ENCODE measurements around the gene ZNF662. TPM values are rescaled to one million over a fixed set of nuclear protein-coding genes. Genes with fewer than 3 reads are reported as not detected.
"Not testable (repeated sequence)": the region's sequence is repeated elsewhere in the genome, so short reads cannot be mapped to it uniquely, and the experiment has no call there.

Gene ZNF662
- total RNA-seq, 6 experiments from 2014 or later = 0.21 to 1.4 (median 0.51) TPM; not detected in 1

DNA sequence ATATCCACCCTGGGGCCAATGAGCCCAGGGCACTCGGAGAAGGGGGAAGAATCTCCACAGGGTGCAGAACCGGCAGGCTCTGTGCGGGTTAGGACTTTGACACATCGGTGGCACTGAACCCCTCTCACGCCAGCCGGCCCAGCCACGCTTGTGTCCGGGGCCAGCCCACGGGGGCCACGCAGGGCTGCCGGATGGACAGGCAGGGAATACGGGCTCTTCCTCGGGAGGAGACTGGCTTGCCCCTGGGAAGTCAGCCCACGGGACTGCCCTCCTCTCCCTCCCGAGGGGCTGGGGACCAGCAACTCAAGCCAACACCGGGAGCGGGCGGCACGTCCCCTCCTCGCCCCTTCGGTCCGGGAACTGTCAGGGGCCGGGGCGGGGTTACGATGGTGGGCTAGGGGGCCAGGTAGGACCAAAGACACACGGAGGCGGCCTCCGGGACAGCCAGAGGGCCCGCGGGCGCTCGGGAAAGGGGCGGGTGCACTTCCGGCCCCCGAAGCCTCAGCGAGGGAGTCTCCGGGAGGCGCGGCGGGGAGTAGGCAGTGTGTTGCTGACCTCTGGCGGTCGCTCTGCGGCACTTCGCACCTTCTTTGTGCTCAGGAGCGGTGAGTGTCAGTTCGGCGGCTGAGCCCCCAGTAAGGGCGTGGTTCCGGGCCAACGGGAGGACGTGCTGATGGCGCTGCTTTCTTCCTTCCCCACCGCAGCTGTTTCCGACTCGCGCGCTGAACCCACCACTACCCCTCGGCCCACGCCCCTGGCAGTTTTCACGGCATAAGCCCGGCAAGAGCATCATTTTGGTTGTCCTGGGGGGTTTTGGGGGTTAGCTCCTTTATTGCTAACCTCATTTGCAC lies 25.1 kb upstream of the ZNF662 start:
- H3K4me1 Mint-ChIP-seq (ENCODE audit: low read depth) = peaks cover 15% of the 10 kb centered on the region
- peaks cover 9% of the 10 kb centered on the region for H3K27me3 Mint-ChIP-seq (ENCODE audit: insufficient read depth)
- H3K9me3 Mint-ChIP-seq = no peaks in the 10 kb centered on the region
- H3K4me3 Mint-ChIP-seq = peak overlapping the region; percentile 87
- no peaks in the 10 kb centered on the region for H3K36me3 Mint-ChIP-seq (ENCODE audit: low read depth)
- DNase-seq = peak; percentile 71
- TF ChIP-seq, protein P1, sequence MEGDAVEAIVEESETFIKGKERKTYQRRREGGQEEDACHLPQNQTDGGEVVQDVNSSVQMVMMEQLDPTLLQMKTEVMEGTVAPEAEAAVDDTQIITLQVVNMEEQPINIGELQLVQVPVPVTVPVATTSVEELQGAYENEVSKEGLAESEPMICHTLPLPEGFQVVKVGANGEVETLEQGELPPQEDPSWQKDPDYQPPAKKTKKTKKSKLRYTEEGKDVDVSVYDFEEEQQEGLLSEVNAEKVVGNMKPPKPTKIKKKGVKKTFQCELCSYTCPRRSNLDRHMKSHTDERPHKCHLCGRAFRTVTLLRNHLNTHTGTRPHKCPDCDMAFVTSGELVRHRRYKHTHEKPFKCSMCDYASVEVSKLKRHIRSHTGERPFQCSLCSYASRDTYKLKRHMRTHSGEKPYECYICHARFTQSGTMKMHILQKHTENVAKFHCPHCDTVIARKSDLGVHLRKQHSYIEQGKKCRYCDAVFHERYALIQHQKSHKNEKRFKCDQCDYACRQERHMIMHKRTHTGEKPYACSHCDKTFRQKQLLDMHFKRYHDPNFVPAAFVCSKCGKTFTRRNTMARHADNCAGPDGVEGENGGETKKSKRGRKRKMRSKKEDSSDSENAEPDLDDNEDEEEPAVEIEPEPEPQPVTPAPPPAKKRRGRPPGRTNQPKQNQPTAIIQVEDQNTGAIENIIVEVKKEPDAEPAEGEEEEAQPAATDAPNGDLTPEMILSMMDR (IDR thresholded peaks at IDR 0.05) = peak; percentile 92
- no peak overlapping the region for H3K27ac Mint-ChIP-seq

DNA sequence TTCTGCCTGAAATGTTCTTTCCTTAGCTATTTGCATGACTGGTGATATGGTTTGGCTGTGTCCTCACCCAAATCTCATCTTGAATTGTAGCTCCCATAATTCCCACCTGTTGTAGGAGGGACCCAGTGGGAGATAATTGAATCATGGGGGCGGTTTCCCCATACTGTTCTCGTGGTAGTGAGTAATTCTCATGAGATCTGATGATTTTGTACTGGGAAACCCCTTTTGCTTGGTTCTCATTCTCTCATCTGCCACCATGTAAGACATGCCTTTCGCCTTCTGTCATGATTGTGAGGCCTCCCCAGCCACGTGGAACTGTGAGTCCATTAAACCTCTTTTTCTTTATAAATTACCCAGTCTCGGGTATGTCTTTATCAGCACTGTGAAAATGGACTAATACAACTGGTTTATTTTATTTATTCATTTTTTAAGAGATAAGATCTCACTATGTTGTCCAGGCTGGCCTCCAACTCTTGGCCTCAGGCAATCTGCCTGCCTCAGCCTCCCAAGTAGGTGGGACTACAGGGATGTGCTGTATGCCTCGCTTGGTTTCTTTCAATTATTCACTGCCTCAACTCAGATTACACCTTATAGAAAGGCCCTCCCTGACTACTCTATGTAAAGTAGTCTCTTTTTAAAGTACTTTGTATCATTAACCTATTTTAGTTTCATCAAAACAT lies 22.6 kb upstream of the ZNF662 start:
- not testable (repeated sequence) for H3K27me3 Mint-ChIP-seq (ENCODE audit: insufficient read depth); H3K27ac Mint-ChIP-seq; H3K9me3 Mint-ChIP-seq; H3K36me3 Mint-ChIP-seq (ENCODE audit: low read depth); H3K4me3 Mint-ChIP-seq
- H3K4me1 Mint-ChIP-seq (ENCODE audit: low read depth) = peaks cover 15% of the 10 kb centered on the region
- DNase-seq = peak; percentile 2

DNA sequence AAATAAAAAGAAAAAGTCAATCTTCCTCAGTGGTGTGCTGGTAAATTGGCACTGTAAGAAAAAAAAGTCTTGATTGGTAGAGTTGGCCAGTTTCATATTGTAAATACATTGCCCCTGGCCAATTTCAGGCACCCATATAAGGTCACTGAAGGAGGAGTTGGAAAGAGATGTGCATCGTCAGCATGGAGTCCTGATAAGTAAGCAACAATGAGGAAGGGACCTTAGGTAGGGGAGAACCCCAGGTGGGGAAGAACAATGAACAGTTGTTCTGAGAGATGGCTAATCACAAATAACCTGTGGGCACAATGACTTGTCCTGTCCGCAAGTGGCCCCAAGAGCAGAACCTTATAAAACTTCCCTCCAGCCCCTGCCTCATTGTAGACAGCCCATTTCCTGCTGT lies 21.6 kb upstream of the ZNF662 start:
- TF ChIP-seq, protein P1 (IDR thresholded peaks at IDR 0.05) = no peak
- peaks cover 15% of the 10 kb centered on the region for H3K4me1 Mint-ChIP-seq (ENCODE audit: low read depth)
- no peaks in the 10 kb centered on the region for H3K9me3 Mint-ChIP-seq
- no peak for DNase-seq
- peaks cover 8% of the 10 kb centered on the region for H3K27me3 Mint-ChIP-seq (ENCODE audit: insufficient read depth)
- H3K27ac Mint-ChIP-seq = no peak overlapping the region
- no peaks in the 10 kb centered on the region for H3K36me3 Mint-ChIP-seq (ENCODE audit: low read depth)
- H3K4me3 Mint-ChIP-seq = no peak overlapping the region

DNA sequence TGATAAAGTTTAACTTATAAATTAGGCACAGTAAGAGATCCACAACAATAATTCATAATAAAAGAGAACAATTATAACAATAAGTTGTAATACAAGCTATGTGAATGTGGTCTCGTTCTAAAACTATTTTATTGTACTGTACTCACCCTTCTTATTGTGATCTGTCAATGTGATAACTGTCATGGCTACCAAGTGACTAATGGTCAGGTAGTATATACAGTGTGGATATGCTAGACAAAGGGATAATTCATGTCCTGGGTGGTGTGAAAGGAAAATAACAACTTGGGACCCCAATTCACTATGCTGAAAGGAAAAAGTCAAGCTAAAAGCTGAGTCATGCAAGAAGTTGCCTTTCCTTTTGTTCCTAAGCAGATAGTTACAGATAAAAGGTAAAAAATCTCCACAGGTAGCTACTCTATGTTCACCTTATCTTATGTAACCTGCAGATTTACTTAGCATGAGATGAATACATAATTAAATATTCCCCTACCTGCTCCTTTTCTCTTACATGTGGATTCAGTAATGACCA lies 19.6 kb upstream of the ZNF662 start:
- Mint-ChIP-seq H3K27ac (no peak overlapping the region), H3K27me3 (ENCODE audit: insufficient read depth) (peaks cover 13% of the 10 kb centered on the region), H3K9me3 (no peaks in the 10 kb centered on the region), H3K36me3 (ENCODE audit: low read depth) (no peaks in the 10 kb centered on the region), H3K4me1 (ENCODE audit: low read depth) (peaks cover 10% of the 10 kb centered on the region), H3K4me3 (no peak overlapping the region)
- DNase-seq = no peak
- TF ChIP-seq, protein P1 (IDR thresholded peaks at IDR 0.05) = no peak

DNA sequence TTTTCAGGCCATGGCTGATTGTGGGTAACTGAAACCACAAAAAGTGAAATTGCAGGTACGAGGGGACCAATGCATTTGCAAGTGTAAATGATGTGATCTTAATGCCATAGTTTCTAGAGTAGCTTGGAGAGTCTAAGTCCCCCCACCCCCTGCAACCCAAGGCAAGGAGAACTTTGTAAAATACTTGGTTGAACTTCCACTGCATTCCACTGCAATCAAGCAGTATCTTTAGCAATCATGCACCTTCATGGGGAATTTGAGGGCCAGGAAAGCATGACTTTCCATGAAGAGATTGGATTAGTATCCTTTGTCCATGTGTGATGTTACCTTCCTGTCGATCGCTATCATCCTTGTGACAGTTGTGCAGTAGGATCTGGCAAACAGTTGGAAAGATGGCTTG lies 18.9 kb upstream of the ZNF662 start:
- H3K27ac Mint-ChIP-seq = no peak overlapping the region
- H3K9me3 Mint-ChIP-seq = no peaks in the 10 kb centered on the region
- DNase-seq = no peak
- H3K4me3 Mint-ChIP-seq = no peak overlapping the region
- peaks cover 6% of the 10 kb centered on the region; the same call in 1 of the 2 replicates for H3K4me1 Mint-ChIP-seq (ENCODE audit: low read depth)
- TF ChIP-seq, protein P1 (IDR thresholded peaks at IDR 0.05) = no peak
- peaks cover 13% of the 10 kb centered on the region for H3K27me3 Mint-ChIP-seq (ENCODE audit: insufficient read depth)
- no peaks in the 10 kb centered on the region for H3K36me3 Mint-ChIP-seq (ENCODE audit: low read depth)

DNA sequence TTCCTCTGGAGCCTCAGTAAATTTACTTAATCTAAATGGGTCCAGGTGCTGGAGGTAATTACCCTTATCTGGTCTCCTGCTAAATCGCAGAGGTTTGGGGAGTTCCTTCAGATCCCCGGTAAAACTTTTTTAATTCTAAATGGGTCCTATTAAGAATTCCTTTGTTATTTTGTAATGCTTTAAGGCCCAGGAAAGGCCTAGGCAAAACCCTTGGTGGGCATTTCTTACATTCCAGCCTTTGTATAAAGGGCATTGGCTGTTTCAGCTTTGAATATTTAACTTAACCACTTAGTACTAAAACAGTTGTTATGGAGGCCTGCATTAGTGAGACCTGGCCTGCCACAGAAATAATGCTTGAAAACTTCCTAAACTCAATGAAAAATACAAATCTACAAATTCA lies 14.9 kb upstream of the ZNF662 start:
- no peak for DNase-seq
- H3K27ac Mint-ChIP-seq = no peak overlapping the region
- H3K36me3 Mint-ChIP-seq (ENCODE audit: low read depth) = no peaks in the 10 kb centered on the region
- TF ChIP-seq, protein P1 (IDR thresholded peaks at IDR 0.05) = no peak
- H3K27me3 Mint-ChIP-seq (ENCODE audit: insufficient read depth) = peaks cover 14% of the 10 kb centered on the region
- H3K4me3 Mint-ChIP-seq = no peak overlapping the region
- H3K4me1 Mint-ChIP-seq (ENCODE audit: low read depth) = no peaks in the 10 kb centered on the region
- no peaks in the 10 kb centered on the region for H3K9me3 Mint-ChIP-seq
